ENCODE results near the gene ARHGAP6. TPM values are rescaled to one million over a fixed set of nuclear protein-coding genes. Genes with fewer than 3 reads are reported as not detected.

ARHGAP6 gene
- total and polyA plus RNA-seq, 2 donors (not counting 3 experiments of a cell fraction or from before 2014, with no cell fraction given), result 0.69 to 0.83 TPM

DNA sequence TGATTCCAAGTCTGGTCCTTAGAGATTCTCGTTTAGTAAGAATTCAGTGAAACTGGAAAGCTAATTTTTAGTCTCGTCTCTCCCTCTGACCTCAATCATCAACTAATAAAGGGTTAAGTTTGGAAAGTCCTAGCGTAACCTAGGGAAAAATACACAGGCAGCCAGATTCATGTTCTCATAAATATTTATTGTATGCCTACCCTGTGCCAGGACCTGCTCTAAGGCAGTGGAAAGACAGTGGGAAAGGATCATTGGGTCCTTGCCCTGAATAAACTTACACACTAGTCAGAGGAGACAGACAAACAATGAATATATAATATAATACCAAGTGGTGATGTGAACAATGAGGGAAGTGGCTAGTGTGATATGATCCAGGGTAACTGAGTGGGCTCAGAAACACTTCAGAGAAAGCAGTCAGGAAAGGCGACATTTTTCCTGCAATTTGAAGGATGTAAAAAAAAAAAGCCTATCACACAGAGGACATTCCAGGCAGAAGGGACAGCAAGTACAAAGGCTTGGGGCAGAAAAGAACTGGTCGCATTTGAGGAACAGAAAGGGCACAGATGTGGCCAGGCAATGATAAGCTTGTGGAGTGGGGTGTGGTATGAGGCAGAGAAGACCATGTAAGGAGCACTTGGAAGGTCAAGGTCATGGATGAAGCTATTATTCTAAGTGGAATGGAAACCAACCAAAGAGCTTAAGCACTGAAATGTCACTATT is 243.8 kb downstream of the ARHGAP6 start:
- H4K20me1 ChIP-seq (replicated peaks; ENCODE audit: control insufficient read depth, extremely low read depth, insufficient read depth, low read length), result no peaks in the 10 kb centered on the region
- no peak overlapping the region for H3K4me3 ChIP-seq (replicated peaks in 1 of 3; ENCODE audit: insufficient read depth in 1 of 3, low read depth in 1 of 3, low read length in 3 of 3)
- FAIRE-seq (no peak), DNase-seq (ENCODE audit: low read depth, low spot score) (no peak)
- no peak for TF ChIP-seq POLR2AphosphoS5 (IDR thresholded peaks at IDR 0.05; ENCODE audit: insufficient read depth, low read depth, low read length)
- no peak for TF ChIP-seq EZH2 (IDR thresholded peaks at IDR 0.05; ENCODE audit: borderline replicate concordance, low read depth, low read length, severe bottlenecking)
- TF ChIP-seq GATA2 (IDR thresholded peaks at IDR 0.05; ENCODE audit: insufficient read depth, insufficient read length, low read depth, low read length), result no peak
- no peak for TF ChIP-seq JUN (IDR thresholded peaks at IDR 0.05; ENCODE audit: borderline replicate concordance, insufficient read depth, insufficient read length, low read depth)
- TF ChIP-seq, protein P1, sequence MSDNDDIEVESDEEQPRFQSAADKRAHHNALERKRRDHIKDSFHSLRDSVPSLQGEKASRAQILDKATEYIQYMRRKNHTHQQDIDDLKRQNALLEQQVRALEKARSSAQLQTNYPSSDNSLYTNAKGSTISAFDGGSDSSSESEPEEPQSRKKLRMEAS (IDR thresholded peaks at IDR 0.05; ENCODE audit: insufficient read depth, insufficient read length), result no peak
- TF ChIP-seq, protein P2, sequence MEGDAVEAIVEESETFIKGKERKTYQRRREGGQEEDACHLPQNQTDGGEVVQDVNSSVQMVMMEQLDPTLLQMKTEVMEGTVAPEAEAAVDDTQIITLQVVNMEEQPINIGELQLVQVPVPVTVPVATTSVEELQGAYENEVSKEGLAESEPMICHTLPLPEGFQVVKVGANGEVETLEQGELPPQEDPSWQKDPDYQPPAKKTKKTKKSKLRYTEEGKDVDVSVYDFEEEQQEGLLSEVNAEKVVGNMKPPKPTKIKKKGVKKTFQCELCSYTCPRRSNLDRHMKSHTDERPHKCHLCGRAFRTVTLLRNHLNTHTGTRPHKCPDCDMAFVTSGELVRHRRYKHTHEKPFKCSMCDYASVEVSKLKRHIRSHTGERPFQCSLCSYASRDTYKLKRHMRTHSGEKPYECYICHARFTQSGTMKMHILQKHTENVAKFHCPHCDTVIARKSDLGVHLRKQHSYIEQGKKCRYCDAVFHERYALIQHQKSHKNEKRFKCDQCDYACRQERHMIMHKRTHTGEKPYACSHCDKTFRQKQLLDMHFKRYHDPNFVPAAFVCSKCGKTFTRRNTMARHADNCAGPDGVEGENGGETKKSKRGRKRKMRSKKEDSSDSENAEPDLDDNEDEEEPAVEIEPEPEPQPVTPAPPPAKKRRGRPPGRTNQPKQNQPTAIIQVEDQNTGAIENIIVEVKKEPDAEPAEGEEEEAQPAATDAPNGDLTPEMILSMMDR (IDR thresholded peaks at IDR 0.05; ENCODE audit: extremely low read depth in 1 of 2, insufficient read depth in 1 of 2, low read depth in 1 of 2, low read length in 2 of 2), result no peak
- no peak for TF ChIP-seq POLR2A (IDR thresholded peaks at IDR 0.05; ENCODE audit: low read depth, low read length)
- no peak overlapping the region for H3K4me2 ChIP-seq (ENCODE audit: insufficient read depth, low read length)
- H3K9me3 ChIP-seq (replicated peaks; ENCODE audit: control insufficient read depth, insufficient read depth, low read length), result no peaks in the 10 kb centered on the region
- H3K9ac ChIP-seq (replicated peaks; ENCODE audit: extremely low read depth, insufficient read depth, low read length), result no peak overlapping the region
- ChIA-PET CTCF (no interaction called here), POLR2A (no interaction called here)
- H3K9me1 ChIP-seq (replicated peaks; ENCODE audit: control insufficient read depth, extremely low read depth, insufficient read depth, low read length), result no peaks in the 10 kb centered on the region
- H3K4me1 ChIP-seq (ENCODE audit: control insufficient read depth, extremely low read depth, insufficient read depth, low read length), result peaks cover 4% of the 10 kb centered on the region
- no TSS peak for BruUV-seq (replicated peaks)
- no peaks in the 10 kb centered on the region for H3K27me3 ChIP-seq (ENCODE audit: control insufficient read depth in 2 of 2, insufficient read depth in 2 of 2, low read length in 2 of 2)
- dilution Hi-C loops (cut with MboI; ENCODE audit: extremely low pct_ligation_motif_present, low sequenced_read_pairs), result no loop called here
- H3K79me2 ChIP-seq (ENCODE audit: control insufficient read depth, insufficient read depth, low read length), result no peaks in the 10 kb centered on the region
- no peaks in the 10 kb centered on the region for H3K36me3 ChIP-seq (ENCODE audit: control insufficient read depth in 2 of 2, extremely low read depth in 1 of 2, insufficient read depth in 2 of 2, low read length in 2 of 2)
- H2AFZ ChIP-seq (ENCODE audit: low read depth, low read length), result no peak overlapping the region
- no peak overlapping the region for H3K27ac ChIP-seq (ENCODE audit: insufficient read depth, low read depth, low read length)
- intact Hi-C loops (cut with micrococcal nuclease), result no loop called here
